Measurements from ENCODE around the gene DEK. TPM values are rescaled to one million over a fixed set of nuclear protein-coding genes. Genes with fewer than 3 reads are reported as not detected.

DEK gene
- total RNA-seq, 1 experiment from 2014 or later = 234 TPM

- intact Hi-C loops (cut with micrococcal nuclease; ENCODE audit: unreplicated experiment) = no loop called here
- Histone ChIP-seq H3K27ac (ENCODE audit: low read depth, low read length, poor library complexity, severe bottlenecking) (no peak overlapping the region), H3K9me3 (ENCODE audit: low read depth, low read length, poor library complexity, severe bottlenecking) (no peaks in the 10 kb centered on the region), H3K4me1 (ENCODE audit: insufficient read depth, low read length, poor library complexity, severe bottlenecking) (peaks cover 18% of the 10 kb centered on the region), H3K4me3 (ENCODE audit: low read depth, low read length, poor library complexity, severe bottlenecking) (no peak overlapping the region), H3K36me3 (ENCODE audit: insufficient read depth, low read length, poor library complexity, severe bottlenecking) (no peaks in the 10 kb centered on the region), H3K27me3 (replicated peaks; ENCODE audit: insufficient read depth, low read depth, low read length, poor library complexity) (no peaks in the 10 kb centered on the region)
- TF ChIP-seq CTCF (conservative IDR thresholded peaks at IDR 0.05; ENCODE audit: low read depth, low read length) = no peak
- no peak for TF ChIP-seq EZH2 (IDR thresholded peaks at IDR 0.05; ENCODE audit: borderline replicate concordance, low read depth, low read length, poor library complexity, severe bottlenecking)
- POLR2A ChIA-PET (ENCODE audit: low non-redundant PET) = no interaction called here
- no TSS peak for BruUV-seq (replicated peaks)
- no peak for DNase-seq (ENCODE audit: low spot score)
- CTCF ChIA-PET = no interaction called here
These were observed 3.7 kb upstream of the DEK start for GRCh38 chr6:18268066-18268465.

DNA sequence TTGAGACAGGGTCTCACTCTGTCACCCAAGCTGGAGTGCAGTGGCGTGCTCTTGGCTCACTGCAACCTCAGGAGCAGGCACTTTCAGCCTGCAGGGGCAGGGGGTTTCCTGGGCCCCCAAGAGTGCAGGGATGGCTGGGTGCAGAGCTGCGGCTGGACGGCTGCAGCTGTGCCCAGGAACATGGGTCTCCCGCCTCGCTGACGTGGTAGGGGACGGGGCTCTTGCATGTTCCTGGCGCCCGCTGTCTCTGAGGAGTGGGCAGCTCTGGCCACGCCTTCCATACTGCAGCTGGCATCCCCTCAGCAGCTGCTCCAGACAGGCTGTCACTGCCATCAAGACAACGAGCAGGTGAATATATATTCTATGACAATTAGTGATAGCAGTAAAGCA, 2.2 kb upstream of the DEK start:
- CTCF ChIA-PET = no interaction called here
- intact Hi-C loops (cut with micrococcal nuclease; ENCODE audit: unreplicated experiment) = no loop called here

DNA sequence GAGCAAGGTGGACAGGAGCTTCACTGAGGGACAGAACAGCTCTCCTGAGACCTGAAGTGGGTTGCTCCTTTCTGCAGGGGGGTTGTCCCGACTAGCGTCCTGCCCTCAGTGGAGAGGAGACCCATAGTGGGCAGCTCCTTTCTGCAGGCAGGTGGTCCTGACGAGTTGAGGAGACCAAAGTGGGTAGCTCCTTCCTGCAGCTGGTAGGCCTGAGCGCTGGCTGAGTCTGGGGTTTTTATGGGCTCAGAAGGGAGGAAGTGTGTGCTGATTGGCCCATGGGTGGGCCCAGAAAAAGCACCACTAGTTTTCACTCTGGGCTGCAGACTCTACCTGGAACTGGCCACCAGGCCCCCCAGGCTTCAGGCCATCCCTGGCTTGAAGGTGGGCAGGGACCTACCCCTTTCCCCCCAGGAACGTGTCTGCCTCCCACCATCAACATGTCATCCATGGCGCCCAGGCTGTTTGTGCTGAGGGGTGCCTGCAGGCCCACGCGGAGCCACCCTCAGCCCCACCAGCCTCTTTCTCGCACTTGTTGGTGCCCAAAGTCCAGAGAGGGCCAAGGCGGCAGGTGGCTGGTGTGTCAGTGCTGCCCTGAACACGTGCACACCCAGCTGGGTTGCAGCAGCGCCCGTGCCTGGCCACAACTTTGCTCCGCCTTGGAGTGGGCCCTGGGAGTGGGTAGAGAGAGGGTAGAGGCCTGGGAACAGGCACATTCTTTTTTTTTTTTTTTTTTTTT, 1.6 kb upstream of the DEK start:
- no peaks in the 10 kb centered on the region for H3K9me3 ChIP-seq (ENCODE audit: low read depth, low read length, poor library complexity, severe bottlenecking)
- CTCF ChIA-PET = no interaction called here
- POLR2A ChIA-PET (ENCODE audit: low non-redundant PET) = no interaction called here
- peak overlapping the region; percentile 69 for H3K4me3 ChIP-seq (ENCODE audit: low read depth, low read length, poor library complexity, severe bottlenecking)
- peaks cover 10% of the 10 kb centered on the region for H3K36me3 ChIP-seq (ENCODE audit: insufficient read depth, low read length, poor library complexity, severe bottlenecking)
- no peak overlapping the region for H3K27ac ChIP-seq (ENCODE audit: low read depth, low read length, poor library complexity, severe bottlenecking)
- no peaks in the 10 kb centered on the region for H3K27me3 ChIP-seq (replicated peaks; ENCODE audit: insufficient read depth, low read depth, low read length, poor library complexity)
- no peak for DNase-seq (ENCODE audit: low spot score)
- BruUV-seq (replicated peaks) = no TSS peak
- TF ChIP-seq CTCF (conservative IDR thresholded peaks at IDR 0.05; ENCODE audit: low read depth, low read length) (no peak), EZH2 (IDR thresholded peaks at IDR 0.05; ENCODE audit: borderline replicate concordance, low read depth, low read length, poor library complexity, severe bottlenecking) (no peak)
- intact Hi-C loops (cut with micrococcal nuclease; ENCODE audit: unreplicated experiment) = no loop called here
- peaks cover 34% of the 10 kb centered on the region for H3K4me1 ChIP-seq (ENCODE audit: insufficient read depth, low read length, poor library complexity, severe bottlenecking)

More for the DNA sequence above, 2.2 kb upstream of the DEK start:
- DNase-seq (ENCODE audit: low spot score) = no peak
- POLR2A ChIA-PET (ENCODE audit: low non-redundant PET) = no interaction called here
- peaks cover 29% of the 10 kb centered on the region for H3K4me1 ChIP-seq (ENCODE audit: insufficient read depth, low read length, poor library complexity, severe bottlenecking)
- H3K27ac ChIP-seq (ENCODE audit: low read depth, low read length, poor library complexity, severe bottlenecking) = no peak overlapping the region
- H3K36me3 ChIP-seq (ENCODE audit: insufficient read depth, low read length, poor library complexity, severe bottlenecking) = peaks cover 8% of the 10 kb centered on the region
- H3K27me3 ChIP-seq (replicated peaks; ENCODE audit: insufficient read depth, low read depth, low read length, poor library complexity) = no peaks in the 10 kb centered on the region
- no TSS peak for BruUV-seq (replicated peaks)
- H3K9me3 ChIP-seq (ENCODE audit: low read depth, low read length, poor library complexity, severe bottlenecking) = no peaks in the 10 kb centered on the region
- no peak for TF ChIP-seq EZH2 (IDR thresholded peaks at IDR 0.05; ENCODE audit: borderline replicate concordance, low read depth, low read length, poor library complexity, severe bottlenecking)
- no peak for TF ChIP-seq CTCF (conservative IDR thresholded peaks at IDR 0.05; ENCODE audit: low read depth, low read length)
- H3K4me3 ChIP-seq (ENCODE audit: low read depth, low read length, poor library complexity, severe bottlenecking) = no peak overlapping the region

Data from A673 (cell line).